ENCODE results near the gene RGP1. TPM values are rescaled to one million over a fixed set of nuclear protein-coding genes. Genes with fewer than 3 reads are reported as not detected.

The RGP1 gene
- total RNA-seq, 1 donor from 2014 or later: 24.8 TPM

- Histone ChIP-seq H3K27ac (no peak overlapping the region), H3K27me3 (no peaks in the 10 kb centered on the region), H3K36me3 (peaks cover 29 to 41% of the 10 kb centered on the region in 2 donors), H3K9me3 (no peaks in the 10 kb centered on the region), H3K4me1 (peaks cover 5 to 26% of the 10 kb centered on the region in 2 donors), H3K4me3 (no peak overlapping the region)
- no peak for TF ChIP-seq CTCF (IDR thresholded peaks at IDR 0.05)
- intact Hi-C loops (cut with DNase I): loop anchor here (5.0 kb wide), 1 partner anchor 72 kb away; the partner anchor contains the start of genes FAM221B and TMEM8B
- no peak for DNase-seq (ENCODE audit: low spot score in 2 of 2)
Measured at GRCh38 chr9:35755071-35755470, 6.0 kb downstream of the RGP1 start.

- H3K27me3 ChIP-seq: no peaks in the 10 kb centered on the region
- H3K4me1 ChIP-seq: peaks cover 5 to 31% of the 10 kb centered on the region in 2 donors
- H3K4me3 ChIP-seq: peak overlapping the region; percentile 63 to 71
- peak; percentile 38 to 74 (median 70) for TF ChIP-seq CTCF (IDR thresholded peaks at IDR 0.05)
- peak; percentile 47 to 86 for DNase-seq (ENCODE audit: low spot score in 2 of 2)
- peak overlapping the region; percentile 98 for H3K27ac ChIP-seq
- intact Hi-C loops (cut with DNase I): loop anchor here (2.0 to 5.0 kb wide), 3 partner anchors 24 to 71 kb away; partner anchors contain the start of genes CREB3, FAM221B, HINT2 and TLN1
- no peaks in the 10 kb centered on the region for H3K9me3 ChIP-seq
- H3K36me3 ChIP-seq: peaks cover 23 to 31% of the 10 kb centered on the region in 2 donors
Measured at GRCh38 chr9:35756275-35757225, 7.5 kb downstream of the RGP1 start.

GRCh38 chr9:35757226-35757891, 8.3 kb downstream of the RGP1 start:
- no peak for TF ChIP-seq CTCF (IDR thresholded peaks at IDR 0.05)
- Histone ChIP-seq H3K4me1 (peaks cover 5 to 31% of the 10 kb centered on the region in 2 donors), H3K27ac (peak overlapping the region; percentile 98), H3K9me3 (no peaks in the 10 kb centered on the region), H3K4me3 (peak overlapping the region; percentile 63 to 71), H3K27me3 (no peaks in the 10 kb centered on the region), H3K36me3 (peaks cover 15 to 23% of the 10 kb centered on the region in 2 donors)
- intact Hi-C loops (cut with DNase I): loop anchor here (2.0 to 5.0 kb wide), 3 partner anchors 25 to 70 kb away; partner anchors contain the start of genes CREB3, FAM221B, HINT2 and TLN1
- DNase-seq (ENCODE audit: low spot score in 2 of 2): peak in 1 of 2 donors; percentile 77

- DNase-seq (ENCODE audit: low spot score in 2 of 2): no peak
- TF ChIP-seq CTCF (IDR thresholded peaks at IDR 0.05): no peak
- no peaks in the 10 kb centered on the region for H3K27me3 ChIP-seq
- H3K36me3 ChIP-seq: peaks cover 11 to 18% of the 10 kb centered on the region in 2 donors
- peak overlapping the region; percentile 98 for H3K27ac ChIP-seq
- intact Hi-C loops (cut with DNase I): loop anchor here (2.0 to 5.0 kb wide), 3 partner anchors 25 to 69 kb away; partner anchors contain the start of genes CREB3, FAM221B, HINT2 and TLN1
- H3K4me3 ChIP-seq: peak overlapping the region in 1 of 2 donors; percentile 71
- H3K9me3 ChIP-seq: no peaks in the 10 kb centered on the region
- H3K4me1 ChIP-seq: peaks cover 5 to 31% of the 10 kb centered on the region in 2 donors
Measured at GRCh38 chr9:35757892-35758275, 8.8 kb downstream of the RGP1 start.

GRCh38 chr9:35758475-35759050, 9.5 kb downstream of the RGP1 start:
- H3K27ac ChIP-seq: peak overlapping the region; percentile 98
- peaks cover 5 to 31% of the 10 kb centered on the region in 2 donors for H3K4me1 ChIP-seq
- DNase-seq (ENCODE audit: low spot score in 2 of 2): no peak
- H3K36me3 ChIP-seq: peaks cover 6 to 11% of the 10 kb centered on the region in 2 donors
- H3K4me3 ChIP-seq: peak overlapping the region in 1 of 2 donors; percentile 71
- H3K9me3 ChIP-seq: no peaks in the 10 kb centered on the region
- intact Hi-C loops (cut with DNase I): loop anchor here (5.0 kb wide), 1 partner anchor 69 kb away; the partner anchor contains the start of genes FAM221B and TMEM8B
- TF ChIP-seq CTCF (IDR thresholded peaks at IDR 0.05): no peak
- no peaks in the 10 kb centered on the region for H3K27me3 ChIP-seq
